Measurements from ENCODE around the gene RUNX3. TPM values are rescaled to one million over a fixed set of nuclear protein-coding genes. Genes with fewer than 3 reads are reported as not detected.

The RUNX3 gene
- total RNA-seq, 1 experiment from 2014 or later, result 0.28 TPM

DNA sequence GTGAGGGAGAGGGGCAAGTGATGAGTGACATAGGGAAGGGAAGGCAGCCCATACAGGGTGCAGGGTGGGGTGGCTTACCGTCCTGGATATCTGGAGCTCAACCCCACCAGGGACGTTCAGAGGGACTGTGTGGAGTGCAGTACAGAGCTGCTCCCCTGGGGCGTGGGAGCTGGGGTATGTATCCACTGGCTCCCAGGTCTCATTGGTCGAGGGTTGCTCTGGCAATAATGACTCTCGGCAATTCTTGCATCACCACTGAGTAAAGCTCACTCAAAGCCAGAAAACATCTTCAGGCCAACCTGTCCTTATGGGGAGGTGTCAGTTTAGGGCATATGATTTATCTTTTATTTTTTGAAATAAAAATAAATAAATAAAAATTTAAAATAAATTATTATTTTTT lies 43.2 kb upstream of the RUNX3 start:
- intact Hi-C loops (cut with micrococcal nuclease; ENCODE audit: unreplicated experiment), result no loop called here
- Mint-ChIP-seq H3K9me3 (ENCODE audit: low read depth, unreplicated experiment) (peaks cover 10% of the 10 kb centered on the region), H3K27me3 (ENCODE audit: unreplicated experiment) (peaks cover 82% of the 10 kb centered on the region), H3K36me3 (ENCODE audit: insufficient read depth, unreplicated experiment) (no peaks in the 10 kb centered on the region), H3K4me3 (ENCODE audit: low read depth, unreplicated experiment) (no peak overlapping the region), H3K27ac (ENCODE audit: unreplicated experiment) (no peak overlapping the region), H3K4me1 (ENCODE audit: low read depth, unreplicated experiment) (peaks cover 8% of the 10 kb centered on the region)
- CTCF ChIA-PET, result interaction anchor here (0.6 kb wide), 1 partner anchor 121 kb away, joined by 3 read pairs; no protein-coding TSS in a partner anchor
- no TSS peak for BruUV-seq (replicated peaks)
- TF ChIP-seq, protein P1, sequence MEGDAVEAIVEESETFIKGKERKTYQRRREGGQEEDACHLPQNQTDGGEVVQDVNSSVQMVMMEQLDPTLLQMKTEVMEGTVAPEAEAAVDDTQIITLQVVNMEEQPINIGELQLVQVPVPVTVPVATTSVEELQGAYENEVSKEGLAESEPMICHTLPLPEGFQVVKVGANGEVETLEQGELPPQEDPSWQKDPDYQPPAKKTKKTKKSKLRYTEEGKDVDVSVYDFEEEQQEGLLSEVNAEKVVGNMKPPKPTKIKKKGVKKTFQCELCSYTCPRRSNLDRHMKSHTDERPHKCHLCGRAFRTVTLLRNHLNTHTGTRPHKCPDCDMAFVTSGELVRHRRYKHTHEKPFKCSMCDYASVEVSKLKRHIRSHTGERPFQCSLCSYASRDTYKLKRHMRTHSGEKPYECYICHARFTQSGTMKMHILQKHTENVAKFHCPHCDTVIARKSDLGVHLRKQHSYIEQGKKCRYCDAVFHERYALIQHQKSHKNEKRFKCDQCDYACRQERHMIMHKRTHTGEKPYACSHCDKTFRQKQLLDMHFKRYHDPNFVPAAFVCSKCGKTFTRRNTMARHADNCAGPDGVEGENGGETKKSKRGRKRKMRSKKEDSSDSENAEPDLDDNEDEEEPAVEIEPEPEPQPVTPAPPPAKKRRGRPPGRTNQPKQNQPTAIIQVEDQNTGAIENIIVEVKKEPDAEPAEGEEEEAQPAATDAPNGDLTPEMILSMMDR (IDR thresholded peaks at IDR 0.05; ENCODE audit: unreplicated experiment), result no peak
- no peak for DNase-seq

DNA sequence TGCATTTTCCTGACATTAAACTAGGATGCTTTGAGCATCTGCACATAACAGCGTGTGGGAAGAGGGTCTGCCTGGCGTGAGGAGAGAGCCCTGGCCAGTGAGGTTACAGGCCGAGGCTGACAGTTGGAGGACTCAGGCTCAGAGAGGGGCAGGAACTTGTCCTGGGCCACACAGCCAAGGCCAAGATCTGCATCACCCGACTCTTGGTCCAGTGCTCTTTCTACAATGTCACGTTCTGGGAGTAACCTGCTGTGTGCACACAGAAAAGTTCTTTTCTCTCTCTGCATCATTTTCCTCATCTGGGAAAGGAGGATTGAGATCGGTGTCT lies 42.8 kb upstream of the RUNX3 start:
- TF ChIP-seq, protein P1 (IDR thresholded peaks at IDR 0.05; ENCODE audit: unreplicated experiment), result no peak
- Mint-ChIP-seq H3K4me3 (ENCODE audit: low read depth, unreplicated experiment) (no peak overlapping the region), H3K27me3 (ENCODE audit: unreplicated experiment) (peaks cover 78% of the 10 kb centered on the region), H3K4me1 (ENCODE audit: low read depth, unreplicated experiment) (peaks cover 10% of the 10 kb centered on the region), H3K36me3 (ENCODE audit: insufficient read depth, unreplicated experiment) (no peaks in the 10 kb centered on the region), H3K9me3 (ENCODE audit: low read depth, unreplicated experiment) (peaks cover 10% of the 10 kb centered on the region), H3K27ac (ENCODE audit: unreplicated experiment) (no peak overlapping the region)
- CTCF ChIA-PET, result no interaction called here
- BruUV-seq (replicated peaks), result no TSS peak
- DNase-seq, result no peak
- intact Hi-C loops (cut with micrococcal nuclease; ENCODE audit: unreplicated experiment), result no loop called here

DNA sequence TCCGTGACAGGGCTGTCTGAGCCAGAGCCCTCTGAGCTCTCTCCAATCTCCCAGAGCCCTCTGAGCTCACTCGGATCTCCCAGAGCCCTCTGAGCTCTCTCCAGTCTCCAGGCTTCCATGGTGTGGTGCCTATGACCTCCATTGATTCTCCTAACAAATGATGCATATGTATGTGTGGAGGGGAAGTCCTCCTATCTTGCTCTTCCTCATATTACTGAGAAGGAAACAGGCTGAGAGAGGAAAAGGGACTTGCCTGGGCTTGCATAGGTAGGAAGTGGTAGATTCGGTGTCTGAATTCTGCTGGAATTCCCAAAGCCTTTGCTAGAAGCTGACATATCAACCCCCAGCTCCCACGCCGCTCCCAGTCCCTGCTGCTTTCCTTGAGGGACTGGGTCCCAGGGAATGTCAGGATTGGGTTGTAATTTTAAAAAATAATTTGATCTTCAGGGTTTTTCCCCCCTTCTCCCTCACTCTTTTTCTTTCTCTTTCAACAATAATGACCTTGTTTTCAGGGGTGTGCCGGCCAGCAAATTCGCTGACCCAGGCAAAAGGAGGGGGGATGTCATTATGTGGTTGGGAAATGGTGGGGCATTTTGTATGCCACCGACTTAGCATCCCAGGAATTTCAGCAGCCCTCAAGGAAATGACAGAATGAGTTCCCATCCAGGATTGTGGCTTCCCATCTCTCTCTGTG lies 42.3 kb upstream of the RUNX3 start:
- intact Hi-C loops (cut with micrococcal nuclease; ENCODE audit: unreplicated experiment), result no loop called here
- no peak overlapping the region for H3K27ac Mint-ChIP-seq (ENCODE audit: unreplicated experiment)

DNA sequence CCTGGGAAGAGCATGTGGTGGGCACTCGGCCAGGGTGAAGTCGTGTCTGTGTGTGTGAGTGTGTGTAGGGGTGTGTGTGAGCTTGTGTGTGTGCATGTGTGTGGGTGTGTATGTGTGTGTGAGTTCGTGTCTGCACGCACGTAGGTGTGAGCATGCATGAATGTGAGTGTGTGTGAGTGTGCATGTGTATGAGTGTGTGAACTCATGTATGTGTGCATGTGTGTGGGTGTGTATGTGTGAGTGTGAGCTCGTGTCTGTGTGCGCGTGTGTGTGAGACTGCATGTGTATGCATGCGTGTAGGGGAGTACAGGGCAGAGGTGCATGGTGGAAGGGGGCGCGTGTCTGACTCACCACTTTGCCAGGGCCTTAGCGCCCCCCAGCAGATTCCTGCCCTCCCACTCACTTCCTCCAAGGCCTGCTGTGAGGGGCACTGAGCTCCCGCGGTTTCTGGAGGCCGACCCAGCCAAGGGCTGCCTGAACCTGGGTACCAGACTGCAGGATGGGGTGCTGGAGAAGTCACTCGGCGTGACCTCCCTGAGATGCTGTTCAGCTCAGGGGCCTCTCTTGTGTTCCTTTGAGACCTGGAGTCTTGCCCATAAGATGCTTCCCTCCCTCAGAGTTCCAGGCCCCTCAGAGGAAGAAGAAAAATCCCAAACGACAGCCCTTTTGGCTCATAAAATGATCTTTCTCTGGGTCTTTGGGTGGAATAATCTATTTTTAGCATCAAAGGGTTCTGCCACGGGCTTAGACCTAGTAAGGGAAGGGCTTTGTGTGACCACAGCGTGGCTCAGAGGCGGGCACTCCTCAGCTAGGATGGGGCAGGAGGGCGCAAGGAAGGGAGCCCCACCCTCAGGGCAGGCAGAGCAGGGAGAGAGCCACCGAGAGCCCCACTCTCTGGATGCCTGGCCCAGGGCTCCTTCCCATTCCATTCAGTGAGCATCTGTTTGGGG lies 41.1 kb upstream of the RUNX3 start:
- no peak for DNase-seq
- no TSS peak for BruUV-seq (replicated peaks)
- H3K4me1 Mint-ChIP-seq (ENCODE audit: low read depth, unreplicated experiment), result peaks cover 10% of the 10 kb centered on the region
- no peak overlapping the region for H3K27ac Mint-ChIP-seq (ENCODE audit: unreplicated experiment)
- intact Hi-C loops (cut with micrococcal nuclease; ENCODE audit: unreplicated experiment), result no loop called here
- H3K4me3 Mint-ChIP-seq (ENCODE audit: low read depth, unreplicated experiment), result no peak overlapping the region
- no peaks in the 10 kb centered on the region for H3K36me3 Mint-ChIP-seq (ENCODE audit: insufficient read depth, unreplicated experiment)
- TF ChIP-seq, protein P1 (IDR thresholded peaks at IDR 0.05; ENCODE audit: unreplicated experiment), result no peak
- H3K9me3 Mint-ChIP-seq (ENCODE audit: low read depth, unreplicated experiment), result peaks cover 7% of the 10 kb centered on the region
- CTCF ChIA-PET, result no interaction called here
- H3K27me3 Mint-ChIP-seq (ENCODE audit: unreplicated experiment), result peaks cover 63% of the 10 kb centered on the region

More for the DNA sequence above, 42.3 kb upstream of the RUNX3 start:
- BruUV-seq (replicated peaks), result no TSS peak
- CTCF ChIA-PET, result no interaction called here
- Mint-ChIP-seq H3K4me3 (ENCODE audit: low read depth, unreplicated experiment) (no peak overlapping the region), H3K9me3 (ENCODE audit: low read depth, unreplicated experiment) (peaks cover 10% of the 10 kb centered on the region), H3K36me3 (ENCODE audit: insufficient read depth, unreplicated experiment) (no peaks in the 10 kb centered on the region), H3K27me3 (ENCODE audit: unreplicated experiment) (peaks cover 74% of the 10 kb centered on the region), H3K4me1 (ENCODE audit: low read depth, unreplicated experiment) (peaks cover 10% of the 10 kb centered on the region)
- DNase-seq, result no peak
- TF ChIP-seq, protein P1 (IDR thresholded peaks at IDR 0.05; ENCODE audit: unreplicated experiment), result no peak
